GM19395 (cell line): ENCODE data around the gene C2orf72.
"Not testable (repeated sequence)": the region's sequence is repeated elsewhere in the genome, so short reads cannot be mapped to it uniquely, and the experiment has no call there.

Experiments used
- ATAC-seq: cut with Tn5 transposase; IDR thresholded peaks from one replicate; pipeline ENCODE4 v1.9.1; 2021; ENCODE audit warnings: mild to moderate bottlenecking, moderate library complexity; ENCODE audit not compliant: unreplicated experiment

Gene C2orf72

GRCh38 chr2:231067531-231067930 lies 30.2 kb downstream of the C2orf72 start:
- ATAC-seq, result not testable (repeated sequence)

GRCh38 chr2:231068525-231069222 lies 31.4 kb downstream of the C2orf72 start:
- no peak for ATAC-seq

- no peak for ATAC-seq
Measured at GRCh38 chr2:231069379-231070054, 32.2 kb downstream of the C2orf72 start.

- no peak for ATAC-seq
Measured at GRCh38 chr2:231084565-231084964, 47.2 kb downstream of the C2orf72 start.

GRCh38 chr2:231088754-231089153 lies 51.4 kb downstream of the C2orf72 start:
- no peak for ATAC-seq

GRCh38 chr2:231093933-231094332 lies 56.6 kb downstream of the C2orf72 start:
- no peak for ATAC-seq

- ATAC-seq, result no peak
Measured at GRCh38 chr2:231094736-231095346, 57.5 kb downstream of the C2orf72 start.
